Fibroblast of peridontal ligament (primary cell): ENCODE measurements around the gene ZDHHC16.
"Not testable (repeated sequence)": the region's sequence is repeated elsewhere in the genome, so short reads cannot be mapped to it uniquely, and the experiment has no call there.

Experiments used
- DNase-seq: peaks from one replicate; pipeline ENCODE4 v3.0.0-alpha.2; 2010; ENCODE audit errors: extremely low read depth

Gene ZDHHC16

GRCh38 chr10:97445722-97446639 lies at the start of gene ZDHHC16, which contains the start of gene EXOSC1:
ZDHHC16 (plus strand) TSS chr10:97446175; CDS start chr10:97451676, 5,501 bp downstream.
EXOSC1 (minus strand) TSS chr10:97446006; CDS start chr10:97445985, 21 bp downstream.
- DNase-seq = peak; percentile 96

GRCh38 chr10:97399843-97400545 lies 46.0 kb upstream of the ZDHHC16 start:
- peak; percentile 66 for DNase-seq

DNA sequence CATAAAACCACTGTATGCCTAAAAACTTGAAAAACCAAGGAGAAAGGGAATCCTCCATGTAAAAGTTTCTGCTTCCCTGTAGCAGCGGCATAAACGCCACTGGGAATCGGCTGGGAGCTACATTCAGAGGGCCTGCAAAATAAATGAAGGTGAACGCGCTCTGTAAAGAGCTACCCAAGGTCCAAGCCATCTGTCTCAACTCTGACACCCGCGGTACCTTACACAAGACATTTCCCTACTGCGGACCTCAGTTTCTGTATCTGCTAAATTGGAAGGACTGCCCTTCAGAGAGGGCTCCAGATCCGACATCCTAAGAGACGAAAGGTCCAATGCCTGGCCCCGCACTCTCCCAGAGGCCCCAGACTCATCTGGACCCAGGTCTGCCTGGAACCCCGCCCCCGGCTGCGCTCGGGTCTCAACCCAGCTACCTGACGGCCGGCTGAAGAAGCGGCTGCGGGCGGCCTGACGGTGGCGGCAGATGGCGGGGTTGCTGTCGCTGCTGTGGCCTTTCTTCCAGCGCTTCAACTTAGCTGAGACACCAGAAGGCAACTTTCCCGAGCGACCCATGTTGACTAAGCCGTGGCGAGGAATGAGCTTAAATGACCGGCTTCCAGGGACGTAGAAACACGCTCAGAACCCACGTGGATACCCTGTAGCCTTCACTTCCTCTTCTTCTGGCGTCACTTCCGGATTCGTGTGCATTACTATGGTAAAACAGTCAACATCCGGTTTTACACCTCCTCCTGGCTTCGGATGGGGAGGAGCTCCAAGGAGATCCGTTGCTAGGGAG lies 45.1 kb upstream of the ZDHHC16 start, which contains the start of gene RRP12:
Gene RRP12 (minus strand): TSS at position 676 of the 790 bp plus-strand sequence. CDS start 109 bp downstream, at position 567.
- DNase-seq = peak; percentile 99

- DNase-seq = no peak
Measured at GRCh38 chr10:97401455-97401919, 44.5 kb upstream of the ZDHHC16 start.

DNA sequence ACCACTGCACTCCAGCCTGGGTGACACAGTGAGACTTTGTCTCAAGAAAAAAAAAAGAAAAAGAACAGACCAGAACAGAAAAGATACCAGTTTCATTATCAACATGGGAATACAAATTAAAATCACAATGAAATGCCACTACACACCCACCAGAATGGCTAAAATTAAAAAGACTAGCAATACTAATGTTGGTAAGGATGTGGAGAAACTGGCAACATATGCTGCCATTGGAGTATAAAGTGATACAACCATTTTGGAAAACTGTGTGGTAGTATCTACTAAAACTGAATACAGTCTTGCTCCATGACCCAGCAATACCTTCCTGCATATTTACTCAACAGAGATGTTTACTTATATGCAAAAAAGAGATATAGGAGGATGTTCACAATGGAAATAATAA lies 41.9 kb upstream of the ZDHHC16 start:
- DNase-seq = no peak

GRCh38 chr10:97406064-97406463 lies 39.9 kb upstream of the ZDHHC16 start:
- no peak for DNase-seq

- DNase-seq = not testable (repeated sequence)
Measured at GRCh38 chr10:97406483-97406882, 39.5 kb upstream of the ZDHHC16 start.

GRCh38 chr10:97407211-97407951 lies 38.6 kb upstream of the ZDHHC16 start:
- peak; percentile 83 for DNase-seq

DNA sequence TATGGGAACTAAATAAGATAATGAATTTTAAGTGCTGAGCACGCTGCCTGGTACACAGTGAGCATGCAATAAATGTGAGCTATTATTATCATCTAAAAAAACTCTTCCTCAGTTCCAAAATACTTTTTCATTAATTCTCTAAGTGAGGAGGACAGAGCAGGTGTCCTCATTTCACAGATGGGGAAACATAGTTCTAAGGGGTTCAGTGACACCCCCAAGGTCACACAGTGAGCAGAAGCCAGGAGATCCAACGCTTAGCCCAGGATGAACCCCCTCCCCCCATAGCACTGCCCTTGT lies 38.1 kb upstream of the ZDHHC16 start:
- DNase-seq = no peak

GRCh38 chr10:97408496-97408992 lies 37.4 kb upstream of the ZDHHC16 start:
- no peak for DNase-seq

- DNase-seq = no peak
Measured at GRCh38 chr10:97411406-97411805, 34.6 kb upstream of the ZDHHC16 start.

GRCh38 chr10:97412891-97413304 lies 33.1 kb upstream of the ZDHHC16 start:
- DNase-seq = no peak

DNA sequence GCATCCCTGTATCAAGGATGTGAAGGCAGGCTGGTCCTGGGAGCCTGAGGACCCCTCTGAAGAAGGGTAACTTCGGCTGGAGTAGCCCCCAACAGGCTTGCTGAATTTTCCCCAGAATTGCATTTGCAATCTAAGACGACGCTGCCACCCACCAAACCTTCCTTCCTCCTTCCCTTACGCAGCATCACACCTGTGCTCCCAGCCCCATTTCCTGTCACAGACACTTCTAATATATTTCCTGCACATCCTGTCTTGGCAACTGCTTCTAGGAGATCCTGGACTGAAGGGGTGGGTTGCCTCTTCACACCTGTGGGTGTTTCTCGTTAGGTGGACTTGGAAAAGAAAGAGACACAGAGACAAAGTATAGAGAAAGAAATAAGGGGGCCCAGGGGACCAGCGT lies 29.4 kb upstream of the ZDHHC16 start:
- no peak for DNase-seq

DNA sequence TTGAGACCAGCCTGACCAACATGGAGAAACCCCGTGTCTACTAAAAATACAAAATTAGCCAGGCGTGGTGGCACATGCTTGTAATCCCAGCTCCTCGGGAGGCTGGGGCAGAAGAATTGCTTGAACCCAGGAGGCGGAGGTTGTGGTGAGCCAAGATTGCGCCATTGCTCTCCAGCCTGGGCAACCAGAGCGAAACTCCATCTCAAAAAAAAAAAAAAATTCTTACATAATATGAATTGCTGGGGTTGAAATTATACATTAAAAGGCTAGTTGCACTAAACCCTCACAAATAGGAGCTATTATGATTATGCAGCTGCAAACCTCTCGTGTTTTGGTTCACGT lies 22.2 kb upstream of the ZDHHC16 start:
- not testable (repeated sequence) for DNase-seq

DNA sequence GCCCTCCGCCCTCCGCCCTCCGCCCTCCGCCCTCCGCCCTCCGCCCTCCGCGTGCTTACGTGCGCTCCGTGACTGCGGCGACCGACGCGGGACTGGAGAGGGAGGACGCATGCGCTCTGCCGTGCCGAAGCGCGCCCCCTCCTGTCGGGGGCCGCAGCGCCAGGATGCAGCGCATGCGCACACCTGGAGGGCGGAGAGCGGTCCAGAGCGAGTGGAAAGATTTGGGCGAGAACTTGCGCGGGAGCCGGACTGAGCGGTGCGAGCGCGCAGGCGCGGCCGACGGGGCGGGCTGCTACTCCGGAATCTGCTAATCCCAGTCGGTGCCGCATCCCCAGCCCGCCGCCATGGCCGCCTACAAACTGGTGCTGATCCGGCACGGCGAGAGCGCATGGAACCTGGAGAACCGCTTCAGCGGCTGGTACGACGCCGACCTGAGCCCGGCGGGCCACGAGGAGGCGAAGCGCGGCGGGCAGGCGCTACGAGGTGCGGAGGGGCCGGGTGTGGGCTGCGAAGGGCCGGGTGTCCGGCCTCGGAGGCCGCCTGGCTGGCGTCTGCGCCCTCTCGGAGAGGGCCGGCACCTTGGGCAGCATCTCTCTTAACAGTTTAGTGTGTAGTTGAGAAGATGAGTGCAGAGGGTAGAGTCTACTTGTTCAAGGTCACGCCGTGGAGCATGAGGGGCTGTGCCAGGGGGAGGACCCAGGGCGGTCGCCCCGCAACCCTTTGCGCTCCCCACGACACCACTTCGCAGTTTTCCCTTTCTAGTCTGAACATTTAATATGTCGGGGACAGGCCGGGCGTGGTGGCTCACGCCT lies 19.8 kb upstream of the ZDHHC16 start, which contains the start of gene PGAM1:
Gene PGAM1 (plus strand): TSS at position 228 of the 812 bp plus-strand sequence. CDS start 117 bp downstream, at position 345.
- DNase-seq = peak; percentile 95

DNA sequence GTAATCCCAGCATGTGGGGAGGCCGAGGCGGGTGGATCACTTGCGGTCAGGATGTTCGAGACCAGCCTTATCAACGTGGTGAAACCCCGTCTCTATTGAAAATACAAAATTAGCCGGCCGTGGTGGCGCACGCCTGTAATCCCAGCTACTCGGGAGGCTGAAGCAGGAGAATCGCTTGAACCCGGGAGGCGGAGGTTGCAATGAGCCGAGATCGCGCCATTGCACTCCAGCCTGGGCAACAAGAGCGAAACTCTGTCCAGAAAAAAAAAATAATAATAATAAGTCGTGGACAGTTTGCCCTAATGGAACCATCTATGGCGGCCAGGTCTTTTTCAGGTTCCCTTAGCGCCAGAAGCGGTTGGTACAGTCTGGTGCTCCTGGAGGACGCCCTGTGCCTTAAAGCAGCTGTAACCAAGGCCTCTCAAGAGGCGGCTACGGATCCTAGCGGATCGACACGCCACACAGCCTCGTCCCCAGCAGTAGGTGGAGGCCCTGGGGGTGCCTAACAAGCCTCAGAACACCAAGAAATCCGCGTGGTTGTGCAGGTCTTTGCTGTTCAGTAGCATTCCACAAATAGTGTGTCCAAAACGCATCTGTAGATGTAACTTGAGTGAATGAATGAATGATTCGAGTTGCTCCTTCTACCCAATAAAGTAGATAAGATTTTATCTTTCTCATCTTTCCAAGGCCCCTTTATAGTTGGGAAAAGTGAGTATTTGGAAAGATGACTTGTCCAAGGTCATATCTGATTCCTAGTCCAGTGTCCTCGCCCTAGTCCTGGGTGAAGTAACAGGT lies 19.0 kb upstream of the ZDHHC16 start:
- peak; percentile 26 for DNase-seq

GRCh38 chr10:97427571-97428179 lies 18.3 kb upstream of the ZDHHC16 start:
- DNase-seq = peak; percentile 37

DNA sequence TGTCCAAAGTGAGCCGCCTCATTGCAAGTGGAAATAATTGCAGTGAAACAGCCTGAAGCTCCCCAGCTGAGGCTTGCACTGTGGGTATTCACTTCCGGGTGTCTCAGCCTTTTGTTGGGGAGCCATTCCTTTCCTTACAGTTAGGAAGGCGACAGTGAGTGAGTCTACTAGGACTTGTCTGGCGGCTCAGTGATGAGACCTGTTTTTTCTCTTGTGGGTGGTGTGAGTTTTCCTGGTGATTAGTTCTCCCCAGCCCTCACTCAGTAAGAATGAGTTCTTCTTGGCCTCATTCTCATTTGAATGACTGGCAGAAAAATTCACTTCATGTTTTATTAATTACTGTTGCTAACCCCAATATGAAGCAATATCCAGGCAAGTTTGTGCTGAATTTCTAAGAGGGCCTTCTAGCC lies 17.4 kb upstream of the ZDHHC16 start:
- peak; percentile 49 for DNase-seq

- DNase-seq = no peak
Measured at GRCh38 chr10:97434055-97434454, 11.9 kb upstream of the ZDHHC16 start.
